Fibroblast of skin of back (primary cell): ENCODE data around the gene FBN2.
"Not testable (repeated sequence)": the region's sequence is repeated elsewhere in the genome, so short reads cannot be mapped to it uniquely, and the experiment has no call there.

ENCODE experiments used
- DNase-seq: peaks from one replicate; pipeline ENCODE4 v3.0.0-alpha.2; 2013

FBN2 gene

DNA sequence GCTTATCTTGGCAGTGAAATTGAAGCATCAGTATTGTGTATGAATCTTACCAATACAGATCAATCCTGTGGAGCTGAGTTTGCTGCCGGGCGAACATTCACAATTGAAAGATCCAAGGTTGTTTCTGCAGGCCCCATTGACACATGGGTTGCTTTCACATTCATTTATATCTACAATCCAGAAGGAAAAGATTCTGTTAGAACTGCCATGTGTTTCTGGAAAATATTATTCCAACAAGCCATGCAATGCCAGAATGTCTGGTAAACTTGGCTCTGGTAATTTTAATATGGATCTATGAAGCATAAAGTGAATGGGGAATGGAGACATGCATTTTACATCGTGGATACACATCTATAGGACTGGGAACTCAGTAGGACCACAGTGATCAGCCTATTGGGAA is 180.8 kb downstream of the FBN2 start:
- DNase-seq, result no peak

DNA sequence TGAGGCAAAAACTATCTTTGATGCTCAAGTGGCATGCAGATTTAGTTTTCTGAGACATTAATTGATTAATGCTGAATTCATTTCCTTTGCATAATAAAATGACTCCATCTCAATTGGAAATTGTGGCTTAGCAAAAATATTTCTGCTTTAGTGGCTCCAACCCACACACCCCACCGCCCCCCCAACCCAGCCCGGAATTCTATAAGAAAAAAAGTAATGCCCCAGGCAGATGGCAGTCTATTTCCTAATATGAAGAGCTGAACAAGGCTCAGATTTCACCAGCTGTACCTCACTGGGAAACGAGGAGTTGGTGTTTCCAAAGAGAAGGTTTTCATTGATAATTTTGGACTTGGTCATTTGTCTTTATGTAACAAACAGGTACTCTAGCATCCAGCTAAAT is 182.1 kb downstream of the FBN2 start:
- DNase-seq, result no peak

DNA sequence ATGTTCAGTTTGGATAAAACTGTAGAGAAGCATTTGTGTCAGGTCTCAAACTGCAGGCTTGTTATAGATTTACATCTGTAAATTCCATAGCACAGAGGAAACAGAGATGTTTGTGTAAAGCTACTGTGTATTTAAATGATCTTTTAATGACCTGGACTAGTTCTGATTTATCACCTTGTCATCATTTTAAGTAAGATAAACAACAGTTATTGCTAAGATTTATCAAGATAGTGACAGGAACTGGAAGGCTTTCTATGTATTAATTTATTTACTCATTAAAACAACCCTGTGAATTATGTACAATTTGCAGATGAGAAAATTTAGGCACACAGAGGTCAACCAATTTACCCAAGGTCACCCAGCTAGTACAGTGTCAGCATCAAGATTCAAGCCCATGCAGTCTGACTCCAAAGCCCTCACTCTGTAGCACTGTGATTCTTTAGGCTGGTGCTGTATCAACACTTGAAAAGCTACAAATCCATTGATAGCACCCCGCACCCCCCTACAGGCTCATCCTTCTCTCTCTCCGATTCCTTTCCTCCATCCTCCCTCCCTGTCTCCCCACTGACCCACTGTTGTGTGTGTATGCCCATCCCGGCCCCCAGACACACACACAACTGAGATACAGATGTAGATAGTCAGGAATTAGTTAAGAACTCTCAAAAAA is 184.5 kb downstream of the FBN2 start:
- DNase-seq, result no peak

DNA sequence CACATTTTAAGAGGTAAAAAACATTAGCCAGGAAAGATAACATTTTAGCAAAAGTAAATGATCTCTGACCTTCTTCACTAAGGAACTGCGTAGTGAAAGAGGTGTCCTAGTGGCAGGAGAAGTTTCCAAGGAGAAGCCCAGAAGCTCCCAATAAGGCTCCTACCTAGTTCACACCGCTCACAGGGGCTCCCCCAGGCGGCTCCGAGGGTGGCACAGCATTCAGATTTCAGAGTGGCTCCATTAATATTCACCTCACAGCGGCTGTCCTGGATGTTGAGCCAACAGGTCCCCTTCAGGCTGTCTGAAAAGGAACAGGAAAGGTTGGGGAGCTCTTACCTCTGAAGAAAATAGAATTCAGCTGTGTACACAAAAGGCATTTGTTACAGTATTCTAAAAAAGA is 187.3 kb downstream of the FBN2 start:
- DNase-seq, result no peak

DNA sequence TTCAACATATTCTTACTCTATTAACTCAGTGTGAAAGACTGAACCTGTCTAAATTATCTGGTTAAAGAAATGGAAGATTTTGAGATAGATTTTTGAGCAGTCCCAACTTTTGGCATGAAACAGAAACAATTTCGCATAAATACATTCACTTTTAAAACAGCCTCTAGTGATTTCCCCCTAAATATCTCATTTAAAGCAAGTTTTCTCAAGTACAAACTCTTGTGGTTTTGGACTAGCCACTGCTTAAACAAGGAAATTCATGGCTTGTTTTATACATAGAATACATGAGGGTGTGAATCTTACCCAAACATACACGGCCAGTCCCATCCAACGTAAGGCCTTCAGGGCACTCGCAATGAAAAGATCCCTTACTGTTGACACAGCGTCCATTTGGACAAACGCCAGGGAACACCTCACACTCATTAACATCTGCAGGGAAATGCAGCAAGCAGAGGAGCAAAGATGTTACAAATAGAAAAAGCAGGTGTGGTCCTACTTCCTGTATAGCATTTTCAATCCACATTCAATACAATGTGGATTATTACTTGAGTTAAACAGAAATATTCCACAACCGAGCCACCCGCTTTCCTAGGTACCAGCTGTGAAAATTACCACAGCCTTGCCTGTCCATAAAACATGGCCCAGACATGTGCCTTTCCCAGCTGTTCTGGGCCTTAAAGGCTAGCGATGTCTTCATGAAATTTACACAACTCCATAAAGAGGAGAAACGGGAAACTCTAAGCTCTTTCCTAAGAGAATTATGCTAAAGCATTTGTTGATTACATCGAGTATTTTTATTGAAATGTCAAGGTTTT is 188.8 kb downstream of the FBN2 start:
- DNase-seq, result peak; percentile 7

- DNase-seq, result no peak
These were observed 192.0 kb downstream of the FBN2 start for GRCh38 chr5:128346038-128346437.

- no peak for DNase-seq
These were observed 192.8 kb downstream of the FBN2 start for GRCh38 chr5:128345247-128345646.

GRCh38 chr5:128343168-128343567 is 194.9 kb downstream of the FBN2 start:
- DNase-seq, result no peak

- DNase-seq, result no peak
These were observed 197.0 kb downstream of the FBN2 start for GRCh38 chr5:128341056-128341455.

- DNase-seq, result no peak
These were observed 197.4 kb downstream of the FBN2 start for GRCh38 chr5:128340648-128341047.

- DNase-seq, result no peak
These were observed 198.5 kb downstream of the FBN2 start for GRCh38 chr5:128339585-128339984.

DNA sequence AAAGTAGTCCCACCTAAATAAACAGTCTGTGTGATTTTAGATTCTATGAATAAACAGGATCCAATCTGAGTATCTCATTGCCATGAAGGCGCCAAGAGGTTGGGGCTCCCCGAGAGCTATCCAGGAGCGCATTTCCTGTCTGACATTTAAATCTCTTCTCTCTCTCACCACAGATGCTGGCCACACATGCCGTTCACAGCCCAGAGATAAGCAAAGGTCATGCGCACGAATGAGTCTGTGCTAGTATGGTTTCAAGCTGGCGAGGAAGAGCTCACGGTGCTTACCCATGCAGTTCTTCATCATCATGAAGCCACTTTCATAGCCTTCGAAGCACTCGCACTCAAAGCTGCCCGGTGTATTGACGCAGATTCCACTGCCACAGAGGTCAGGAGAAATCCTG is 199.4 kb downstream of the FBN2 start:
- no peak for DNase-seq

DNA sequence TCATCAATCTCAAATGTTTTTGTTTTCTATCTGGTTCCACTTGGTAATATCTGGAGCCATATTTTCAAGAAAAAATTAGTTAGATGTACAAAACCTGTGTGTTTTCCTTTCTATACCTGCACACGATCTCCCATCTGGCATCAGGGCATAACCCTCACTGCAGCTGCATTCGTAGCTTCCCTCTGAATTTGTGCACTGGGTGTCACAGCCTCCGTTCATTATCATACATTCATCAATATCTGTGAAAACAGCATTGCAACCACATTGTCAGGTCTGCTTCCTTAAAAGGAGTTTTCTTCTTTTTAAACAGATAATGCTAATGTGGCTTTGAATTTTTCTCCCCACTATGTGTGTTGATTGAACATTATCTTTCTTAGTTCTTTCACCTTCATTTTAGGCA is 202.7 kb downstream of the FBN2 start:
- DNase-seq, result no peak

DNA sequence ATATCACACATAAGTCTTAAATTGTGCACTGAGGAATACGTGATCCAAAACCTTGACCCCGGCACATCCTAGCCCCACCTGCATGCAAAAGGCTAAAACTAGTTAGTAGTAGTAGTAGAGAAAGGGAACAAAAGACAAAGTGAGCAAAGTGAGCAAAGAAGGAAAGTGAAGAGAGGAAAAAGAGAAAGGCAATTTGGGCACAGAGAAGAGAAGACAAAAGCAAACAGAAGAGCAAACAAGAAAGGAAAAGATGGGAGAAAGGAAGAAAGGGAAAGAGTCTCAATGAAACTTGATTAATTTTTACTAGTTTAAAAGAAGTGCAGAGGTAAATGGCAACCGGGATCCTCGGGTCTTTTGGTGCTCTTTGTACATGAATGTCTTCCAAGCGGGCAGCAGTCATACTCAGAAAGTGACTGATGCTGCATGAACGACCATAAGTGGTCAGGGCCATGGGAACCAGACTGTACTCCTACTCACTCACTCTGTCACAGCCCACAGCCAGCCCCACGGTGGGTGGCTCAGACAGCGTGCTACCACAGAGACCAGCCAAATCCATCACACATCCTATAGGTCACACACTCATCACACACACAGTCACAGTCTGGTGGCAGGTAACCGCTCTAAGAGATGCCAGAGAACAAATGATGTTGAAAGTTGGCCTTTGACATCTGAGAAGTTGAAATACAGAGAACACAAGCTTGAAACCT is 203.9 kb downstream of the FBN2 start:
- DNase-seq, result no peak

GRCh38 chr5:128331261-128331660 is 206.8 kb downstream of the FBN2 start:
- no peak for DNase-seq

GRCh38 chr5:128329386-128329939 is 208.6 kb downstream of the FBN2 start:
- no peak for DNase-seq

GRCh38 chr5:128328446-128328845 is 209.6 kb downstream of the FBN2 start:
- DNase-seq, result no peak

GRCh38 chr5:128328007-128328406 is 210.0 kb downstream of the FBN2 start:
- DNase-seq, result no peak

DNA sequence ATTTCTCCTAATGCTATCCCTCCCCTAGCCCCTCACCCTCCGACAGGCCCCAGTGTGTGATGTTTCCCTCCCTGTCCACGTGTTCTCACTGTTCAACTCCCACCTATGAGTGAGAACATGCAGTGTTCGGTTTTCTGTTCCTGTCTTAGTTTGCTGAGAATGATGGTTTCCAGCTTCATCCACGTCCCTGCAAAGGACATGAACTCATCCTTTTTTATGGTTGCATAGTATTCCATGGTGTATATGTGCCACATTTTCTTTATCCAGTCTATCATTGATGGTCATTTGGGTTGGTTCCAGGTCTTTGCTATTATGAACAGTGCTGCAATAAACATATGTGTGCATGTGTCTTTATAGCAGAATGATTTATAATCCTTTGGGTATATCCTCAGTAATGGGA is 216.6 kb downstream of the FBN2 start:
- not testable (repeated sequence) for DNase-seq

- no peak for DNase-seq
These were observed 219.4 kb downstream of the FBN2 start for GRCh38 chr5:128318691-128319090.

- DNase-seq, result no peak
These were observed 220.6 kb downstream of the FBN2 start for GRCh38 chr5:128317481-128317880.

- no peak for DNase-seq
These were observed 222.4 kb downstream of the FBN2 start for GRCh38 chr5:128315671-128316070.

- DNase-seq, result no peak
These were observed 232.7 kb downstream of the FBN2 start for GRCh38 chr5:128305341-128305740.
